ENCODE data around the gene C11orf21. TPM values are rescaled to one million over a fixed set of nuclear protein-coding genes. Genes with fewer than 3 reads are reported as not detected.

C11orf21 gene
- total and polyA plus RNA-seq, 2 donors = 2.4 to 18.9 TPM

GRCh38 chr11:2306877-2307500 lies 5.3 kb upstream of the C11orf21 start:
- Histone ChIP-seq H3K9me3 (ENCODE audit: control insufficient read depth in 2 of 2, insufficient read depth in 1 of 2, low read length in 1 of 2) (no peaks in the 10 kb centered on the region), H3K27me3 (ENCODE audit: control insufficient read depth in 2 of 2, insufficient read depth in 1 of 2, low read length in 1 of 2) (no peaks in the 10 kb centered on the region), H3K4me3 (ENCODE audit: low read length in 2 of 2) (no peak overlapping the region), H3K4me1 (ENCODE audit: control insufficient read depth in 2 of 2, insufficient read depth in 2 of 2, low read length in 2 of 2) (peaks cover 10 to 44% of the 10 kb centered on the region in 2 donors), H3K27ac (ENCODE audit: low read depth in 1 of 2, low read length in 1 of 2) (no peak overlapping the region), H3K36me3 (ENCODE audit: control insufficient read depth in 2 of 2, insufficient read depth in 2 of 2, low read length in 1 of 2) (no peaks in the 10 kb centered on the region)
- DNase-seq (ENCODE audit: low read depth in 6 of 9, low spot score in 9 of 9) = no peak
- 82% methylated on average over 14 of the region's 14 CpGs for WGBS

GRCh38 chr11:2306452-2306823 lies 4.7 kb upstream of the C11orf21 start:
- Histone ChIP-seq H3K9me3 (ENCODE audit: control insufficient read depth in 2 of 2, insufficient read depth in 1 of 2, low read length in 1 of 2) (no peaks in the 10 kb centered on the region), H3K4me3 (ENCODE audit: low read length in 2 of 2) (no peak overlapping the region), H3K27ac (ENCODE audit: low read depth in 1 of 2, low read length in 1 of 2) (peak overlapping the region; percentile 69 to 79), H3K36me3 (ENCODE audit: control insufficient read depth in 2 of 2, insufficient read depth in 2 of 2, low read length in 1 of 2) (no peaks in the 10 kb centered on the region), H3K27me3 (ENCODE audit: control insufficient read depth in 2 of 2, insufficient read depth in 1 of 2, low read length in 1 of 2) (no peaks in the 10 kb centered on the region), H3K4me1 (ENCODE audit: control insufficient read depth in 2 of 2, insufficient read depth in 2 of 2, low read length in 2 of 2) (peaks cover 10 to 50% of the 10 kb centered on the region in 2 donors)
- DNase-seq (ENCODE audit: low read depth in 6 of 9, low spot score in 9 of 9) = no peak
- 46% methylated on average over 4 of the region's 4 CpGs for WGBS

- 33% methylated on average over 12 of the region's 12 CpGs for WGBS
- no peaks in the 10 kb centered on the region for H3K27me3 ChIP-seq (ENCODE audit: control insufficient read depth in 2 of 2, insufficient read depth in 1 of 2, low read length in 1 of 2)
- DNase-seq (ENCODE audit: low read depth in 6 of 9, low spot score in 9 of 9) = peak in 1 of 9 donors; percentile 56
- no peaks in the 10 kb centered on the region for H3K36me3 ChIP-seq (ENCODE audit: control insufficient read depth in 2 of 2, insufficient read depth in 2 of 2, low read length in 1 of 2)
- H3K27ac ChIP-seq (ENCODE audit: low read depth in 1 of 2, low read length in 1 of 2) = peak overlapping the region; percentile 69 to 79
- H3K4me3 ChIP-seq (ENCODE audit: low read length in 2 of 2) = no peak overlapping the region
- peaks cover 10 to 55% of the 10 kb centered on the region in 2 donors for H3K4me1 ChIP-seq (ENCODE audit: control insufficient read depth in 2 of 2, insufficient read depth in 2 of 2, low read length in 2 of 2)
- peaks cover 0 to 2% of the 10 kb centered on the region in 2 donors for H3K9me3 ChIP-seq (ENCODE audit: control insufficient read depth in 2 of 2, insufficient read depth in 1 of 2, low read length in 1 of 2)
Observed at GRCh38 chr11:2305788-2306451, 4.2 kb upstream of the C11orf21 start.

- peak in 7 of 9 donors; percentile 47 to 83 (median 68) for DNase-seq (ENCODE audit: low read depth in 6 of 9, low spot score in 9 of 9)
- Histone ChIP-seq H3K27me3 (ENCODE audit: control insufficient read depth in 2 of 2, insufficient read depth in 1 of 2, low read length in 1 of 2) (no peaks in the 10 kb centered on the region), H3K4me1 (ENCODE audit: control insufficient read depth in 2 of 2, insufficient read depth in 2 of 2, low read length in 2 of 2) (peaks cover 15 to 61% of the 10 kb centered on the region in 2 donors), H3K36me3 (ENCODE audit: control insufficient read depth in 2 of 2, insufficient read depth in 2 of 2, low read length in 1 of 2) (no peaks in the 10 kb centered on the region), H3K9me3 (ENCODE audit: control insufficient read depth in 2 of 2, insufficient read depth in 1 of 2, low read length in 1 of 2) (peaks cover 0 to 3% of the 10 kb centered on the region in 2 donors), H3K27ac (ENCODE audit: low read depth in 1 of 2, low read length in 1 of 2) (no peak overlapping the region), H3K4me3 (ENCODE audit: low read length in 2 of 2) (no peak overlapping the region)
- WGBS = 36% methylated on average over 10 of the region's 10 CpGs
Observed at GRCh38 chr11:2305140-2305778, 3.5 kb upstream of the C11orf21 start.

GRCh38 chr11:2304506-2305139 lies 2.9 kb upstream of the C11orf21 start:
- Histone ChIP-seq H3K4me1 (ENCODE audit: control insufficient read depth in 2 of 2, insufficient read depth in 2 of 2, low read length in 2 of 2) (peaks cover 16 to 65% of the 10 kb centered on the region in 2 donors), H3K27me3 (ENCODE audit: control insufficient read depth in 2 of 2, insufficient read depth in 1 of 2, low read length in 1 of 2) (no peaks in the 10 kb centered on the region), H3K9me3 (ENCODE audit: control insufficient read depth in 2 of 2, insufficient read depth in 1 of 2, low read length in 1 of 2) (peaks cover 0 to 3% of the 10 kb centered on the region in 2 donors), H3K4me3 (ENCODE audit: low read length in 2 of 2) (no peak overlapping the region), H3K36me3 (ENCODE audit: control insufficient read depth in 2 of 2, insufficient read depth in 2 of 2, low read length in 1 of 2) (no peaks in the 10 kb centered on the region), H3K27ac (ENCODE audit: low read depth in 1 of 2, low read length in 1 of 2) (no peak overlapping the region)
- no peak for DNase-seq (ENCODE audit: low read depth in 6 of 9, low spot score in 9 of 9)
- 89% methylated on average over 14 of the region's 14 CpGs for WGBS

- Histone ChIP-seq H3K27me3 (ENCODE audit: control insufficient read depth in 2 of 2, insufficient read depth in 1 of 2, low read length in 1 of 2) (no peaks in the 10 kb centered on the region), H3K27ac (ENCODE audit: low read depth in 1 of 2, low read length in 1 of 2) (no peak overlapping the region), H3K4me1 (ENCODE audit: control insufficient read depth in 2 of 2, insufficient read depth in 2 of 2, low read length in 2 of 2) (peaks cover 16 to 72% of the 10 kb centered on the region in 2 donors), H3K36me3 (ENCODE audit: control insufficient read depth in 2 of 2, insufficient read depth in 2 of 2, low read length in 1 of 2) (no peaks in the 10 kb centered on the region), H3K4me3 (ENCODE audit: low read length in 2 of 2) (no peak overlapping the region), H3K9me3 (ENCODE audit: control insufficient read depth in 2 of 2, insufficient read depth in 1 of 2, low read length in 1 of 2) (peaks cover 0 to 3% of the 10 kb centered on the region in 2 donors)
- DNase-seq (ENCODE audit: low read depth in 6 of 9, low spot score in 9 of 9) = no peak
- 83% methylated on average over 15 of the region's 15 CpGs for WGBS
Observed at GRCh38 chr11:2303627-2304505, 2.1 kb upstream of the C11orf21 start.

- Histone ChIP-seq H3K4me1 (ENCODE audit: control insufficient read depth in 2 of 2, insufficient read depth in 2 of 2, low read length in 2 of 2) (peaks cover 16 to 72% of the 10 kb centered on the region in 2 donors), H3K4me3 (ENCODE audit: low read length in 2 of 2) (peak overlapping the region; percentile 37 to 60), H3K36me3 (ENCODE audit: control insufficient read depth in 2 of 2, insufficient read depth in 2 of 2, low read length in 1 of 2) (no peaks in the 10 kb centered on the region), H3K27ac (ENCODE audit: low read depth in 1 of 2, low read length in 1 of 2) (no peak overlapping the region), H3K27me3 (ENCODE audit: control insufficient read depth in 2 of 2, insufficient read depth in 1 of 2, low read length in 1 of 2) (no peaks in the 10 kb centered on the region), H3K9me3 (ENCODE audit: control insufficient read depth in 2 of 2, insufficient read depth in 1 of 2, low read length in 1 of 2) (peaks cover 0 to 3% of the 10 kb centered on the region in 2 donors)
- DNase-seq (ENCODE audit: low read depth in 6 of 9, low spot score in 9 of 9) = no peak
- WGBS = 46% methylated on average over 18 of the region's 18 CpGs
Observed at GRCh38 chr11:2302896-2303626, 1.3 kb upstream of the C11orf21 start.

- Histone ChIP-seq H3K4me3 (ENCODE audit: low read length in 2 of 2) (peak overlapping the region; percentile 37 to 60), H3K27me3 (ENCODE audit: control insufficient read depth in 2 of 2, insufficient read depth in 1 of 2, low read length in 1 of 2) (no peaks in the 10 kb centered on the region), H3K4me1 (ENCODE audit: control insufficient read depth in 2 of 2, insufficient read depth in 2 of 2, low read length in 2 of 2) (peaks cover 16 to 71% of the 10 kb centered on the region in 2 donors), H3K9me3 (ENCODE audit: control insufficient read depth in 2 of 2, insufficient read depth in 1 of 2, low read length in 1 of 2) (peaks cover 0 to 3% of the 10 kb centered on the region in 2 donors), H3K36me3 (ENCODE audit: control insufficient read depth in 2 of 2, insufficient read depth in 2 of 2, low read length in 1 of 2) (peaks cover 0 to 3% of the 10 kb centered on the region in 2 donors), H3K27ac (ENCODE audit: low read depth in 1 of 2, low read length in 1 of 2) (peak overlapping the region; percentile 66 to 68)
- 19% methylated on average over 16 of the region's 16 CpGs for WGBS
- DNase-seq (ENCODE audit: low read depth in 6 of 9, low spot score in 9 of 9) = no peak
Observed at GRCh38 chr11:2302306-2302895, 683 bp upstream of the C11orf21 start.

All from thymus (tissue), 11 donors.